Measurements from ENCODE around the gene CHD8.

DNA sequence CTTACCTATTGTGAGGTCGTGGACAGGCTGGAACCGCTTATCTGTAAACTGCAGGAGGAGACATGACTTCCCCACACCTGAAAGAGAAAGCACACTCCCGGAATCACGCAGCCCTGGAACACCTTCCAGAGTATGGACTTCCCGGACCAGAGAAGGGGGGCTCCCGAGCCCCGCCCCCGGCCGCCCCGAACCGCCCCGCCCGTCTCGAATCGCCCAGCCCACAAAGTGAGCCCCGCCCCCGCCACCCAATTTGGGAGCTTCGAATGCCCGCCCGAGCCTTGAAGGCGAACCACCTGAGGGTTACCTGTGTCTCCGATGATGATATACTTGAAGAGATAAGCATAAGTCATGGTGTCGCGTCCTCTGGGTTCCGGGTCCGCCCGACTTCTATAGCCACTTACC is 20.6 kb upstream of the CHD8 start:
- TF ChIP-seq CTCF (IDR thresholded peaks at IDR 0.05; ENCODE audit: low read length) (no peak), EZH2 (IDR thresholded peaks at IDR 0.05; ENCODE audit: borderline replicate concordance, low read length) (no peak)

Measured in OCI-LY1 (cell line).